K562 treated with DMSO at 1 percent for 12 hours (cell line): ENCODE measurements around the gene ETNPPL. TPM values are rescaled to one million over a fixed set of nuclear protein-coding genes. Genes with fewer than 3 reads are reported as not detected.

Experiments used
- total RNA-seq: library from RNA; unstranded; fragments of 300-600 nt; gene quantifications from 2 replicates; pipeline ENCODE4 v1.2.3, GENCODE V29; 2022; ENCODE audit not compliant: insufficient read depth

Gene ETNPPL
- total RNA-seq: not detected in 2 replicates

GRCh38 chr4:108762559-108763225 lies at the start of gene ETNPPL:
Gene ETNPPL, minus strand, starts transcription at chr4:108763053. Its CDS starts 155 bp downstream, at chr4:108762898.

Other genes with a start within 250 kb of the ETNPPL start
- gene RPL34, start 142.5 kb downstream of the ETNPPL start, total RNA-seq: 3,719 and 5,005 TPM in 2 replicates
- 152 and 190 TPM in 2 replicates for gene OSTC, start 112.5 kb downstream of the ETNPPL start, total RNA-seq